HUES48 (cell line): ENCODE data around the gene GNLY.

Experiments
- H3K27ac ChIP-seq: one replicate; pipeline ENCODE4 v1.7.0; 2013; ENCODE audit warnings: low read depth, low read length, inconsistent platforms
- H3K27me3 ChIP-seq: 2 replicates; pipeline ENCODE4 v1.6.1; 2013; ENCODE audit warnings: mild to moderate bottlenecking, low read length; ENCODE audit not compliant: control insufficient read depth, insufficient read depth
- H3K36me3 ChIP-seq: 2 replicates; pipeline ENCODE4 v1.6.1; 2013; ENCODE audit warnings: low read length; ENCODE audit not compliant: control insufficient read depth, insufficient read depth
- H3K4me1 ChIP-seq: 2 replicates; pipeline ENCODE4 v1.6.1; 2013; ENCODE audit warnings: mild to moderate bottlenecking, low read length; ENCODE audit not compliant: control insufficient read depth, insufficient read depth
- H3K4me3 ChIP-seq: 2 replicates; pipeline ENCODE4 v1.5.1; 2013; ENCODE audit warnings: mild to moderate bottlenecking, low read depth, low read length
- H3K9ac ChIP-seq: 2 replicates; pipeline ENCODE4 v1.6.1; 2013; ENCODE audit warnings: mild to moderate bottlenecking, low read depth, low read length, moderate library complexity
- H3K9me3 ChIP-seq: 2 replicates; pipeline ENCODE4 v1.6.1; 2013; ENCODE audit warnings: low read length; ENCODE audit not compliant: control insufficient read depth, insufficient read depth

Gene GNLY

DNA sequence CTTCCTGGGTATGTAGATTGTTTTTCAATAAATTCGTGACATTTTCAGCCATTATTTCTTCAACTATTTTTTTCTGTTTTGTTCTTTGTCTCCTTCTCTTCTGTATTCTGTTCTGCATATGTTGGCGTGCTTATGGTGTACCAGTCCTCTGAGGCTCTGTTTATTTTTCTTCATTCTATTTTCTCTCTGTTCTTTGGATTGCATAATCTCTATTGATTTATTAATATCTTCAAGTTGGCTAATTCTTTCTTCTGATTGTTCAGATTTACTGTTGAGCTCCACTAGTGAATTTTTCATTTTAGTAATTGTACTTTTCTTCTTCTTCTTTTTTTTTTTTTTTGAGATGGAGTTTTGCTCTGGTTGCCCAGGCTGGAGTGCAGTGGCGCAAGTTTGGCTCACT is 9.9 kb downstream of the GNLY start:
- no peaks in the 10 kb centered on the region for H3K9me3 ChIP-seq
- peaks cover 27% of the 10 kb centered on the region for H3K4me1 ChIP-seq
- H3K36me3 ChIP-seq = no peaks in the 10 kb centered on the region
- no peak overlapping the region for H3K27ac ChIP-seq
- no peak overlapping the region for H3K9ac ChIP-seq
- H3K4me3 ChIP-seq = no peak overlapping the region
- peaks cover 3% of the 10 kb centered on the region; the same call in 1 of the 2 replicates for H3K27me3 ChIP-seq

DNA sequence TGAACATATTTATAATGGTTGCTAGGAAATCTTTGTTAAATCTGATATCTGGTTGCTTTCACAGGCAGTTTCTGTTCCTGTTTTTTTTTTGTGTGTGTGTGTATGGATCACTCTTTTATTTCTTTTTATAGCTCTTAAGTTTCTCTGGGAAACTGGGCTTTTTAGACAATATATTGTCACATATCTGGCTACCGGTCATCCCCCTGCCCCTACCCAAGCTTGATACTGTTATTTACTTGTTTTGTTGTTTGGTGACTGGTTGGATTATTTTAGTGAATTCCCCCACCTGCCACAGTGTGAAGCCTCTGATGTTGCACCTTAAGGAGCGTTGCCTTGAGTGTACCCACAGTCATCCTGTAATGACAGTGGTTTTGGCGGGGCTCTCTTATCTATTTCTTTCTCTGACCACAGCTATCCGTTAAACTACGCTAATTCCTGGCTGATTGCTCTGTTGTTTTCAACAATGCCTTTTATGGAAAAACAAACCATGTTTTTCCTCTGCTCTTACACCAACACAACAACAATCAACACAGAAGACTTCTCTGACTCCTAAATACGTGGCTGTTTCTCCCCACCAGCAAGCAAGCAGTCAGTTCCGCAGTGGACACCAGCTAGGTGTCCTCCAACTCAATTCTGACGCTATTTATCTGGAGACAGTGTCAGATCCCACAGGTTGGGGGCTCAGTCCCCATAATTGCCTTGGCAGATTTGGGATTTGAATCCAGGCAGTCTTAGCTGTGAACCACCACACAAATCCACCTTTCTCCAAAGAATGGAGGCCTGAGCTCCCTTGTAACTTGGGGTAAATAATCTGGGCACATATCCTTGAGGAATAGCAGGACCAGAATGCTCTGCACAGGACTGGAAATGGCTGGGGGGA is 10.9 kb downstream of the GNLY start:
- Histone ChIP-seq H3K4me3 (no peak overlapping the region), H3K27ac (no peak overlapping the region), H3K27me3 (peaks cover 3% of the 10 kb centered on the region; the same call in 1 of the 2 replicates), H3K4me1 (peaks cover 27% of the 10 kb centered on the region), H3K36me3 (no peaks in the 10 kb centered on the region), H3K9ac (no peak overlapping the region), H3K9me3 (no peaks in the 10 kb centered on the region)

DNA sequence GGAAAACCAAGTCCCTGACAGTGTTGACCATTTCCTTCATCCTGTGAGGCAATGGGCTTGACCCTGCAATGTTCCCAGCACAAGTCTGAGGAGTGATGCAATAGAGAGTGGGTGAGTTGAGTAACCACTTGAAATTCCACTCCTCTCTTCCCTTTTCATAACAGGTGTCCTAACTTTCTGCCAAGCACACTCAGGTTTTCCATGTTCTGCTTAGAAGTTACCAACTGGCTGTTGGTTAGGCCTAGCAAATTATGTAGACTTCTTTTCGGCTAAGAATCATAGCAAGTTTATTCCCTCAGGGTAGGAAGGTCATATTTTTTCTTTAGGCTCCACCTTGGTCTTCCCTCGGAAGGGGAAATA is 11.5 kb downstream of the GNLY start:
- peaks cover 27% of the 10 kb centered on the region for H3K4me1 ChIP-seq
- no peak overlapping the region for H3K27ac ChIP-seq
- peaks cover 3% of the 10 kb centered on the region; the same call in 1 of the 2 replicates for H3K27me3 ChIP-seq
- H3K4me3 ChIP-seq = no peak overlapping the region
- no peaks in the 10 kb centered on the region for H3K9me3 ChIP-seq
- H3K9ac ChIP-seq = no peak overlapping the region
- H3K36me3 ChIP-seq = no peaks in the 10 kb centered on the region

DNA sequence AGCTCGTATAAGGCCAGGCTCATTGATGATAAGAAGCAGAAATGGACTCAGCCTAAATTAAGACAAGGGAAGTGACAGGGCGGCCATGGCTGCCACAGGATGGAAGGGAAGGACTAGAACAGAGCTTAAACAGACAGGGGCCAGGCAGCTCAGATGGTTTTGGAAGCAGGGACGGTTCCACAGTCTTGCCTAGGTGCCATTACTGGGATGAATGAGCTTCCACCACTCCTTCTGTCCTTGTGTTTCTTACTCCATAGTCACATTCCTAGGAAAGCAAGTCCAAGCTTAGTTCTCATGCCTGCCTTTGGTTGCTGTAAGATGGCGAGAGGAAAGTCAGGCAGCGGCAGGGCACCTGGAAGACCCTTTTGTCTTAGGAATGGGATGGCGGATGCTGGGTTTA is 11.9 kb downstream of the GNLY start:
- H3K4me1 ChIP-seq = peaks cover 27% of the 10 kb centered on the region
- H3K9ac ChIP-seq = no peak overlapping the region
- no peaks in the 10 kb centered on the region for H3K9me3 ChIP-seq
- no peak overlapping the region for H3K27ac ChIP-seq
- peaks cover 3% of the 10 kb centered on the region; the same call in 1 of the 2 replicates for H3K27me3 ChIP-seq
- H3K4me3 ChIP-seq = no peak overlapping the region
- H3K36me3 ChIP-seq = no peaks in the 10 kb centered on the region

DNA sequence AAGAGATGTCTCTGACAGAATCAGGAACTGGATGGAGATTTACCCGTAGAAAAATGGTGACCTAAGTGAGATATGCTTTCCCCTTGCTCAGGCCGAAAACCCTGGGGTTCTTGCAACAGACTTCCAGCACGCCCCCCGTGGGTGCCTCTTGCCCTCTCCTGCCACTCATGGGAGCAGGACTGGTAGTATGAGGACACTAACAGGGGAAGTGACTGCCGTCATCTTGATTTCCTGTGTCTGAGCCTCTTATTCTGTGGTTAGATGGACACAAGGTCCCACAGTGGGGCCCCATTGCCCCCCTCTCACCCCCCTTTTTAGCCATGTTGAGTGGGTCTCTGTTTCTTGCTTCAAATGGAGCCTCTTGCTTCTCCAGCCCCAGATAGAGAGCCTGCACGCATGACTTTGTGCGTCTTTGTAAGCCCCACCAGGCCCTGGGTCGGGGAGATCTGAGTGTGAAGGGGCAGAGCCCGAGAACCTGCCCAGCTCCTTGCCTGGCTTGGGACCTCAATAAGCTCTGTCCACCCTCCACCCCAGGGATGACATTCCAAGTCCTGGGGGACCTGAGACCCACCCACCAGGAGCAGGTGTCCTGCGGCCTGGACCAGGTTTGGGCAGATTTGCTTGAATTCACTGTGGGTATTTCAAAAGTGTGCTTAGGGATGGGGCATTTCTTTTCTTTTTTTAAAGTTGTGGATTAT is 12.6 kb downstream of the GNLY start:
- no peak overlapping the region for H3K9ac ChIP-seq
- no peak overlapping the region for H3K4me3 ChIP-seq
- H3K36me3 ChIP-seq = no peaks in the 10 kb centered on the region
- H3K4me1 ChIP-seq = peaks cover 20% of the 10 kb centered on the region
- H3K27ac ChIP-seq = no peak overlapping the region
- peaks cover 3% of the 10 kb centered on the region; the same call in 1 of the 2 replicates for H3K27me3 ChIP-seq
- H3K9me3 ChIP-seq = no peaks in the 10 kb centered on the region

DNA sequence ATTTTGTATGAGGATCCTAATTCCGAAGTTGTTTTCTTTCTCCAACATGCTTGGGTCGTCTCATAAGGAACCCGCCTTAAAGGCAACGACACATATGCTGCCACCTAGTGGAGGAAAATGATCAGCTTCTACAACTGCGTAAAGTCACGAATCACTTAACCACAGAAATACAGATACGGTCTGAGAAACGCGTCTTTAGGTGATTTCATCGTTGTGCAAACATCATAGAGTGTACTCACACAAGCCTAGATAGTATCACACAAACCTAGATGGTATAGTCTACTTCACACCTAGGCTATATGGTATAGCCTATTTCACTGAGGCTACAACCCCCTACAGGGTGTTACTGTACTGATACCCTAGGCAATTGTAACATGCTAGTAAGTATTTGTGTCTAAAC is 13.1 kb downstream of the GNLY start:
- no peaks in the 10 kb centered on the region for H3K36me3 ChIP-seq
- H3K27me3 ChIP-seq = peaks cover 3% of the 10 kb centered on the region; the same call in 1 of the 2 replicates
- H3K9ac ChIP-seq = no peak overlapping the region
- no peak overlapping the region for H3K4me3 ChIP-seq
- H3K27ac ChIP-seq = no peak overlapping the region
- H3K4me1 ChIP-seq = peaks cover 15% of the 10 kb centered on the region
- H3K9me3 ChIP-seq = no peaks in the 10 kb centered on the region

DNA sequence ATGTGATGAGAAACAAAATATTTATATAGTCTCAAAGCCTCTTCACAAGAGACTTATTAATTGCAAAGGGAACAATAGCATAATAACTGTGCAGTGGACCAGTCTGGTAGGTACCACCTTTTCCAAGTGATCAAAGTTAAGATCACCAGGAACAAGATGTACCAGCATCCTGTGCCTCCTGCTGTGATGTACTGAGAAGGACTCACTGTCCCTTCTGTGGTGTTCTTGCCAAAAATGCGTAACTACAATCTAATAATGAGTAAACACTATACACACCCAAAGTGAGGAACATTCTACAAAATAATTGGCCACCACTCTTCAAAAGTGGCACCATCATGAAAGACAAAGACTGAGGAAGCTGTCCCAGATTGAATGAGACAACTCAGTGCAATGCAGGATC is 14.5 kb downstream of the GNLY start:
- H3K27ac ChIP-seq = no peak overlapping the region
- no peak overlapping the region for H3K9ac ChIP-seq
- peaks cover 3% of the 10 kb centered on the region; the same call in 1 of the 2 replicates for H3K27me3 ChIP-seq
- H3K36me3 ChIP-seq = no peaks in the 10 kb centered on the region
- no peak overlapping the region for H3K4me3 ChIP-seq
- H3K4me1 ChIP-seq = peaks cover 9% of the 10 kb centered on the region
- H3K9me3 ChIP-seq = no peaks in the 10 kb centered on the region

DNA sequence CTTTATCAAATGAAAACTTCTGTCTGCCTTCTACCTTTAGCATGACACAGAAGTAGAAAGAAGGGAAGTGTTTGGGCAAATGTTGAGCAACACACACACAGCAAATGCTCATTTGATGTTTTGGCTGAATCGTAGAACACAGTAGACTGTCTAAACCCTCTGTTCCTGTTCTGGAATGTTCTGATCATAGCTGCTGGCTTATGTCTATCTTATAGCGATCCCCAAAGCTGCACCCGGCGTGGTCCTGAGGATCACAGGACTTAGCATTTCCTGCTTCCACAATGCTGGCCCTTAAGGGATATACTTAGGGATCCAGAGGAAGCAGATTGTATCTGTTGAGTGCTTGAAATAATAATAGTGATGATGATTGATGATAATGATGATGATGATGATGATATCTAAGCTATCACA is 15.2 kb downstream of the GNLY start:
- Histone ChIP-seq H3K27me3 (peaks cover 3% of the 10 kb centered on the region; the same call in 1 of the 2 replicates), H3K4me3 (no peak overlapping the region), H3K27ac (no peak overlapping the region), H3K9ac (no peak overlapping the region), H3K9me3 (no peaks in the 10 kb centered on the region), H3K36me3 (no peaks in the 10 kb centered on the region), H3K4me1 (peaks cover 9% of the 10 kb centered on the region)

DNA sequence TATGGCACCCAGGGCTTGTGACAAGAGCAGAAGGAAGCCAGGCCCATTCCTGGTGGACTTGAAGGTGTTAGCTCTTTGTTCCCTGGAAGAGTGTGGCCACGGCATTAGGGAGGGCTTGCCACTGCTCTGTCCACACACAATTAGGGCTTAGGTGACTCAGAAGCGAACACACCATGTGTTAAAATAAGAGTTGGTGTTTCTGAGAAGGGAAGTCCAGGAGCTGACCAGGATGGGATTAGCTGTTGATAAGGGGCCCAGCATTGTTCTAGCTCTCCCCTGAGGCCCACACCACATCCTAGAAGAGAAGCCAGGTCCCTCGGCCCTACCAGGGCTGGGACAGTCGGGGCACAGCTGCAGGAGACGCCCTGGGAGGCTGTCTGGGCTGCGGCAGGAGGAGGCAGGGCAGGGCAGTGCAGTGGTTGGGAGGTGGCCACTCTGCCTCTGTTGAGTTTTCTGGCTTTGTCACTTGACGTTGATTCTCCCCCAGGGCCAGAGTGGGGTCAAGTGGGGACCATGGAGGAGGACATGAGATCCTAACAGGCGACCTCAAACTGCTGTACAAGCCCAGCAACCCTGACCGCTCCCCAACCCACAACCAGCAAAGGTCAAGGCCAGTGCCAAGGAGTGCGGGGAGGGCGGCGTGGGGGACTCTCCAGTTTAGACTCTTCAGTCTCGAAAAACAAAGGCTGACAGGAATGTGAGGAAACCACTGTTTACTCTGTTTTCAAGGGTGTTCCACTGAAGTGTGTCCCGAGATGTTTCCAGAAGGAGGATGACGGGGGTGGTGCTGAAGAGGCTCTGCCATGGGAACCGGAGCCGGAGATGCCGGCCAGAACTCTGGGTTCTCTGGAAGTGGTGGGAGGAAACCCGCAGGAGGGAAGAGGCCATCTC is 16.8 kb downstream of the GNLY start:
- no peak overlapping the region for H3K9ac ChIP-seq
- H3K9me3 ChIP-seq = no peaks in the 10 kb centered on the region
- H3K27ac ChIP-seq = no peak overlapping the region

DNA sequence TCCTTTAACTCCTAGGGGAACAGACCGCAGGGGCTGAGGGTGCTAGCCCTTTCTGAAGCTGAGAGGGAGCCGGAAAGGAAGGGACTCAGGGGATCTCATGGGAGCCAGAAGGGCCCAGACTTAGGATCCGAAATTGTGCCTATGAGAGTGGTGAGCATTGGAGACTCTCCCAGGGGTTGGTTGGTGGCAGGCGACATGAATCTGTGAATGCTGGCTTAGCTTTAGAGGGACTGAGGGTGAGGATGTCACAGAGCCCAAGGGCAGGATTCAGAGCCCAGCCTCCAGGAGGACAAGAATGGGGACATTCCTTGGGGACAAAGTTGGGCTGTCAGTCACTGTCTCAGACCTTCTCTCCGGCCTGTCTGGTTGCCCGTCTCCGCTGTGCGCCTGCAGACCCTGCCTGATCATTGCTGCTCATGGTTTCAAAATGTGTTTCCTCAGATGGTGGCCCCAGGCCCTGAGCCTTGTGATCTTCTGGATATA is 17.5 kb downstream of the GNLY start:
- Histone ChIP-seq H3K27me3 (peaks cover 3% of the 10 kb centered on the region; the same call in 1 of the 2 replicates), H3K4me3 (no peak overlapping the region), H3K9me3 (no peaks in the 10 kb centered on the region), H3K4me1 (no peaks in the 10 kb centered on the region; the same call in 1 of the 2 replicates), H3K36me3 (no peaks in the 10 kb centered on the region), H3K27ac (no peak overlapping the region), H3K9ac (no peak overlapping the region)

More for the DNA sequence above, 16.8 kb downstream of the GNLY start:
- Histone ChIP-seq H3K4me3 (no peak overlapping the region), H3K36me3 (no peaks in the 10 kb centered on the region), H3K27me3 (peaks cover 3% of the 10 kb centered on the region; the same call in 1 of the 2 replicates), H3K4me1 (no peaks in the 10 kb centered on the region; the same call in 1 of the 2 replicates)
